Measurements from ENCODE around the gene TFB1M. TPM values are rescaled to one million over a fixed set of nuclear protein-coding genes. Genes with fewer than 3 reads are reported as not detected.
A peak's percentile ranks its signal among the peaks of the same experiment; 100 is the strongest.
"Not testable (repeated sequence)": the region's sequence is repeated elsewhere in the genome, so short reads cannot be mapped to it uniquely, and the experiment has no call there.

TFB1M gene
- total RNA-seq = 11.9 and 15.6 TPM in 2 replicates

- peak; percentile 99 for DNase-seq
Observed at GRCh38 chr6:155314092-155314772, at the start of gene TFB1M. Gene TFB1M (minus strand): TSS chr6:155314484. CDS start chr6:155314428, 56 bp downstream.

DNA sequence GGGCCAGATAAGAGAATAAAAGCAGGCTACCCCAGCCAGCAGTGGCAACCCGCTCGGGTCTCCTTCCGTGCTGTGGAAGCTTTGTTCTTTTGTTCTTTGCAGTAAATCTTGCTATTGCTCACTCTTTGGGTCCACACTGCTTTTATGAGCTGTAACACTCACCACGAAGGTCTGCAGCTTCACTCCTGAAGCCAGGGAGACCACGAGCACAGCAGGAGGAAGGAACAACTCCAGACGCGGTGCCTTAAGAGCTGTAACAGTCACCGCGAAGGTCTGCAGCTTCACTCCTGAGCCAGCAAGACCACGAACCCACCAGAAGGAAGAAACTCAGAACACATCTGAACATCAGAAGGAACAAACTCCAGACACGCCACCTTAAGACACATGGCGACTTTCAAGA is 49.7 kb upstream of the TFB1M start:
- DNase-seq = not testable (repeated sequence)

DNA sequence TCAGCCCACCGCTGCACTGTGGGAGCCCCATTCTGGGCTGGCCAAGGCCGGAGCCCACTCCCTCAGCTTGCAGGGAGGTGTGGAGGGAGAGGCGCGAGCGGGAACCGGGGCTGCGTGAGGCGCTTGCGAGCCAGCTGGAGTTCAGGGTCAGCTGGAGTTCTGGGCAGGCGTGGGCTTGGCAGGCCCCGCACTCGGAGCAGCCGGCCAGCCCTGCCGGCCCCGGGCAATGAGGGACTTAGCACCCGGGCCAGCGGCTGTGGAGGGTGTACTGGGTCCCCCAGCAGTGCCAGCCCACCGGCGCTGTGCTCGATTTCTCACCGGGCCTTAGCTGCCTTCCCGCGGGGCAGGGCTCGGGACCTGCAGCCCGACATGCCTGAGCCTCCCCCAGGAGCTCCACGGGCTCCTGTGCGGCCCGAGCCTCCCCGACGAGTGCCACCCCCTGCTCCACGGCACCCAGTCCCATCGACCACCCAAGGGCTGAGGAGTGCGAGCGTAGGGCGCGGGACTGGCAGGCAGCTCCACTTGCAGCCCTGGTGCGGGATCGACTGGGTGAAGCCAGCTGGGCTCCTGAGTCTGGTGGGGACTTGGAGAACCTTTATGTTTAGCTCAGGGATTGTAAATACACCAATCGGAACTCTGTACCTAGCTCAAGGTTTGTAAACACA is 48.8 kb upstream of the TFB1M start:
- DNase-seq = not testable (repeated sequence)

- no peak for DNase-seq
Observed at GRCh38 chr6:155354167-155354566, 39.9 kb upstream of the TFB1M start.

DNA sequence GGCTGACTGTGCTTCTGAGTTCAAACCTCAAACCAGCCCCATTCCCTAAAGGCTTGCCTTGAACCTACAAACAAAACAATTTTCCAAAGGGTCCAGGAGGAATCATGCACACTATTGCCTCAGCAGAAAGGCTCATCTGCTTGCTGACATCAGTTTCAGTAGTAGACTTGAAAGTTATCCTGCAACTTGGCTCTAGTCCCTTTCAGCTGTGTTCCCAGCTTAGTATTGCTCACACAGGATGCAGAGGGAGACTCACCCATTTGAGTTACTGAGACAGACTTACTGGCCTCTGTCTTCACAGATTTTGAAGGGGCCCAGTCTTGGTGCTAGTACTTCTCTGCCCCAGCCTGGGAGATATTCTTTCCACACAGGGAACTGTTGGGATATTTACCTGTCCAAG is 38.5 kb upstream of the TFB1M start:
- DNase-seq = no peak

GRCh38 chr6:155352130-155352420 is 37.8 kb upstream of the TFB1M start:
- no peak for DNase-seq

DNA sequence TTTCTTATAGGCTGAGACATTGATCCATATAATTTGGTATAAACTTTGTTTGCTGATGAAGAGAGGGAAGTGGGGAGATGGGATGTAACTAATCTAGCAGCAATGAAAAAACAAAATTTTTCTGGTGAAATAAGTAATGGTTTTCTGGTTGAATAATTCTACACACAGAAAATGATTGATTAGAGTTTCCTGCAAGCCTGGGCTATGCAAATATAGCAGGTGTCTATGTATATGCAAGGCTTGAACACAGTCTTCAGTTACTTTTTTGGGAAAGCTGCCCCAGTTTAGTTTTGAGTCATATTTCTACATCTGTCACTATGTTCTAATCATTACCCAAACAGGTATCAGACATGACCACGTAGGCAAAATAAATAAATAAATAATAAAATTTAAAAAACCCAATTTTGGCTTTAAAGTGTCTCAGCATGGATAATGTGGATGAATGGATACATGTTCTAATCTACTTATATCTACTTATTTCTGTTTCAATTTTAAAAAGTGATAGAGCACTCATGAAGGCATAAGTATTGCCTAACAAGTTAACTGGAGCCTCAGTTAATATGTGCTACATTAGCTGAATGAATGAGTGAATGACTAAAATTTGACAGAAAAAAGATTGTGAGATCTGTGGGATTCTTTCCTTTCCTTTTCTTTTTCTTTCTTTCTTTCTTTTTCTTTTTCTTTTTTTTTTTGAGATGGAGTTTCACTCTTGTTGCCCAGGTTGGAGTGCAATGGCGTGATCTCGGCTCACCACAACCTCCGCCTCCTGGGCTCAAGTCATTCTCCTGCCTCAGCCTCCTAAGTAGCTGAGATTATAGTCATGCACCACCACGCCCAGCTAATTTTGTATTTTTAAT is 37.2 kb upstream of the TFB1M start:
- DNase-seq = no peak

DNA sequence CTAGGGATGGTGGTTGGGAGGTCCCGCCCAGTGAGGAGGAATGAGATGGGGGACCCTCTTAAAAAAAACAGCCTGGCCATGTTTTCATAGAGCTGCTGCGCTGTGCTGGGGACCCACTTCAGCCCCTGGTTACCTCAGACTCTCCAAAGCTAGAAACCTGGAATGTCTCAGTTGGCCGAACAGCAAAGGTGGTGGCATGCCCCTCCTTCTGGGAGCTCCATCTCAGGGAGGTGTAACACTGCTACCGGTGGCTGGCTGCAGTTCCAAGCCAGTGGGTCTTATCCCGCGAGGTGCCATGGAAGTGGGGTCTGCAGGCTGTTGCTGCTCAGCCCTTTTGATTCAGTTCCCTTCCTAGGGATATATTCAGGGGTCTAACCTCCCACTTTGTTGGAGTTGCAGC is 35.7 kb upstream of the TFB1M start:
- no peak for DNase-seq

DNA sequence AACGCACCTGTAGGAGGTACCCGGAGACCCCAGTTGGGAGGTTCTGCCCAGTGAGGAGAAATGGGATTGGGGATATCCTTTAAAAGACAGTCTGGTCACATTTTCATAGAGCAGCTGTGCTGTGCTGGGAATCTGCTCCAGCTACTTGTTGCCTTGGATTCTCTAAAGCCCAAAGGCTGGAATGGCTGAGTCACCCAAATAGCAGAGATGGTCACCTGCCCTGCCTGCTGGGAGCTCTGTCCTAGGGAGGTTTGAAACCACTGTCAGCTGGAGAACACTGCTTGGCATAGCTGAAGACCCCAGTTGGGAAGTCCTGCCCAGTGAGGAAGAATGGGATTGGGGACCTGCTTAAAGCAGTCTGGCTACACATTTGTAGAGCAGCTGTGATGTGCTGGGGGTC is 34.8 kb upstream of the TFB1M start:
- no peak for DNase-seq

- DNase-seq = no peak
Observed at GRCh38 chr6:155347800-155348199, 33.5 kb upstream of the TFB1M start.

GRCh38 chr6:155346957-155347356 is 32.7 kb upstream of the TFB1M start:
- no peak for DNase-seq

DNA sequence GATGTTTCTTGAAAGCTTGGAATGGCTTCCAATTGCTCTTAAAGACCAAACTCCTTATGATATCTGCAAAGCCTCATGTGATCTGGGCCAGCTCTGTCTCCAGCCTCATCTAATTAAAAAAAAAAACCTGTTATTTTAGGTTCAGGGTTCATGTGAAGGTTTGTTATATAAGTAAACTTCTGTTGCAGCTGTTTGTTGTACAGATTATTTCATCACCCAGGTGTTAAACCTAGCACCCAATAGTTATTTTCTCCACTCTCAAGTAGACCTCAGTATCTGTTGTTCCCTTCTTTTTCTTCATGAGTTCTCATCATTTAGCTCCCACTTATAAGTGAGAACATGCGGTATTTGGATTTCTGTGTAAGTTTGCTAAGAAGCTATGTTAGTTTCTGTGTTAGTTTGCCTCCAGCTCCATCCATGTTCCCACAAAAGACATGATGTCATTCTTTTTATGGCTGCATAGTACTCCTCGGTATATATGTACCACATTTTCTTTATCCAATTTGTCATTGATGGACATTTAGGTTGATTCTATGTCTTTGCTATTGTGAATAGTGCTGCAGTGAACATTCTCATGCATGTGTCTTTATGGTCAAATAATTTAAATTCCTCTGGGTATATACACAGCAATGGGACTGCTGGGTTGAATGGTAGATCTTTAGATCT is 30.2 kb upstream of the TFB1M start:
- DNase-seq = no peak

GRCh38 chr6:155341130-155341828 is 27.0 kb upstream of the TFB1M start:
- DNase-seq = no peak

DNA sequence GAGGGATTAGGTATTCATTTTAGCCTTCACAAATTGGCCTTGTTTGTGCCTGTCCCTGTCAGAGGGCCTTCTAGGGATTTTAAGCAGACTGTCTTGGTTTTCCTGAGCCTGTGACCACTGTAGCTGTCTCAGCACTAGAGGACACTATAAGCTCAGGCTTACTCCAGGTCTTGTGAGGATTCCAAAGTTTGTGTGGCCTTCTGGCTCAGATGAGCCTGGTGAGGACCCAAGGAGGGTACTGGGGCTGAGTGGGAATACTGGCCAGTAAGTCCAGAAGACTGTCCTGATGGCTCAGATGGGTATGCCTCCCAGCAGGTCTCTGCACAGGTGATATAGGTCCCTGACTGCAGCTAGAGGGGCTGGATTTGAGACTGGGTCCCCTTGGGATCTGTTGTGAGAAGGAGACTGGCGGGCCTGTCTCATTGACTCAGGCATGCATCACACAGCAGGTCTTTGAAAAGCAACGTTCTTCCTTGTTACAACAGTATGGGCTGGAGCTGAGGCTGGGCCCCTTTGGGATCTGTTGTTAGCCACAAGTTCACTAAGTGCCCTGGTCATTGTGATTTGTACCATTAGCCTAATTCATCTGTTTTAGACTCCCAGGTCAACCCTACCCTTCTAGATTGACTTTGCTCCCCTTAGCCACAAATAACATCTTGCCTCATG is 26.3 kb upstream of the TFB1M start:
- peak; percentile 34 for DNase-seq

- DNase-seq = not testable (repeated sequence)
Observed at GRCh38 chr6:155339929-155340328, 25.6 kb upstream of the TFB1M start.

DNA sequence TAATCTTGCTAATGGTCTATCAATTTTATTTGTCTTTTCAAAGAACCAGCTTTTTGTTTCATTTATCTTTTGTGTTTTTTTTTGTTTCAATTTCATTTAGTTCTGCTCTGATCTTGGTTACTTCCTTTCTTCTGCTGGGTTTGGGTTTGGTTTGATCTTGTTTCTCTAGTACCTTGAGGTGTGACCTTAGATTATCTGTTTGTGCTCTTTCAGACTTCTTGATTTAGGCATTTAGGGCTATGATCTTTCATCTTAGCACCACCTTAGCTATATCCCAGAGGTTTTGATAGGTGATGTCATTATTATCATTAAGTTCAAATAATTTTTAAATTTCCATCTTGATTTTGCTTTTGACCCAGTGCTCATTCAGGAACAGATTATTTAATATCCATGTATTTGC is 24.0 kb upstream of the TFB1M start:
- not testable (repeated sequence) for DNase-seq

DNA sequence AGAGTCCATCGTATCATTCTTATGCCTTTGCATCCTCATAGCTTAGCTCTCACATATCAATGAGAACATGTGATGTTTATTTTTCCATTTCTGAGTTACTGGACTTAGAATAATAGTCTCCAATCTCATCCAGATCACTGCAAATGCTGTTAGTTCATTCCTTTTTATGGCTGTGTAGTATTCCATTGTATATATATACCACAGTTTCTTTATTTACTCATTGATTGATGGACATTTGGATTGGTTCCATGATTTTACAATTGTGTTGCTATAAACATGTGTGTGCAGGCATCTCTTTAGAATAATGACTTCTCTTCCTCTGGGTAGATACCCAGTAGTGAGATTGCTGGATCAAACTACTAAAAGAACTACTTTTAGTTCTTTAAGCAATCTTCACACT is 21.0 kb upstream of the TFB1M start:
- no peak for DNase-seq

DNA sequence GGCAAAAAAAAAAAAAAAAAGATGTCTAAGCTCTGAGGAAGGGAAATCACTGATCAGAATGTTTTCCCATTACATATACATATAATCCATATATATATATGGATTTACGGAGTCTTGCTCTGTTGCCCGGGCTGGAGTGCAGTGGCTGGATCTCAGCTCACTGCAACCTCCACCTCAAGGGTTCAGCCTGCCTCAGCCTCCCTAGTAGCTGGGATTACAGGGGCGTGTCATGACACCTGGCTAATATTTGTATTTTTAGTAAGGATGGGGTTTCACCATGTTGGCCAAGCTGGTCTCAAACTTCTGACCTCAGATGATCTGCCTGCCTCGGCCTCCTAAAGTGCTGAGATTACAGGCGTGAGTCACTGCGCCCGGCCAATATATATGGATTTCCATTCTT is 19.8 kb upstream of the TFB1M start:
- not testable (repeated sequence) for DNase-seq

DNA sequence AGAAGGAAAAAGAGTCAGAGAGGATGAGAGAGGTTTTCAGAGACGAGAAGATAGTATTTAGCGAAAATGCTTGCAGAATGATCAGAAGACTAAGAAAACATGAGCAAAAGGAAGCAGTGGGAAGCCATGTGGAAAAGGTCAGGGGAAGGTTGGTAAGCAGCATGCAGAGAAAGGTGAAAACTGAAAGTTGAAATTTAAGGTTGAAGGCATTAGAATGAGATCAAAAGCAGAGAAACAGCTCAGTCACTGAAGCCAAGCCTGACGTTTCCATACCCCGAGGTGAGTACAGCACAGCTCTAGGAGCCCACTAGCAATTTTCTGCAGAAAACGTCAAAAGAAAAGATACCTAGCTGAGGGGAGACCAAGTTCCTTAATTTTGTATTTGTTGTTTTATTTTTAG is 19.1 kb upstream of the TFB1M start:
- DNase-seq = no peak

DNA sequence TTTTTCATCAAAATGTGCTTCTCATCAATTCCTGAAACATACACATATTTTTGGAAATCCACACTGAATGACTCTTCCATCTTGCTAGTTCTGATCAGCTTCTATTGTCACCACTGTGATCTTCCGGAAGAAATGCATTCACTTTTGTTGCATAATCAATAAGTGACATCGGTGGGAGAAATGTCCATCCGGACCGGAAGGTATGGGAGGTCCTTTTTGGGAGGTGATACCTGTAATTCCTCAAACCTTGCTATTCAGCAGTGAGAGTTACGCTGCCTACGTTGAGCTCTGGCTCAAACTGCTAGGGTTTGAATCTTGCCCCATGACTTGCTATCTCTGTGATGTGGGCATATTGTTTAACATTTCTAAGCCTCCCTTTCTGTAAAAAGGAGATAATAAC is 16.6 kb upstream of the TFB1M start:
- DNase-seq = no peak

DNA sequence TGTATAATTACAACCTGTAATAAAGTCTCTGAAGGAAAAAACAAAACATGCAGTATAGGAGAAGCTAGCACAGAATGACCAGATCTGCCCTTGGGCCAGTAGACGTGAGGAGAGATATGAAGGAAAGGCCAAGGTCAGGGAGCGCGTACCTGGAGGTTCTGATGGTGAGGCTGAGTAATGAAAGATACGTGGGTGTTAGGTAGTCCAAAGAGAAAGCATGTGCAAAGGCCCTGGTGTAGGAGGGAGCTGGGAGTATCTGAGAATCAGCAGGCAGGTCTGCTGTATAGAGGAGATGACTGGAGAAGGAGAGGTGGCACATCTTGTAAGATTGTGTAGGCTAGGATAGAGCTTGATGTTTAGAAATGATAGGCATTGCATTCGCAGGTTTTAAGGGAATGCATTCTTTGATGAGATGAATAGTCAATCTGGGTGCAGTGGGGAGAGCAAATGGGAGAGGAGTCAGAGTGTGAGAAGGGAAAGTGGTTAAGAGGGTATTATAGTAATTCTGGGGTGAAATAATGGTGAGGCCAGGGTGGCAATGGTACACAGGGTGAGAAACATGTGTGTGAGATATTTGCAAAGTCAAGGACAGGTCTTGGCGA is 15.9 kb upstream of the TFB1M start:
- no peak for DNase-seq
